ENCODE results near the gene MYCBPAP.

Gene MYCBPAP

DNA sequence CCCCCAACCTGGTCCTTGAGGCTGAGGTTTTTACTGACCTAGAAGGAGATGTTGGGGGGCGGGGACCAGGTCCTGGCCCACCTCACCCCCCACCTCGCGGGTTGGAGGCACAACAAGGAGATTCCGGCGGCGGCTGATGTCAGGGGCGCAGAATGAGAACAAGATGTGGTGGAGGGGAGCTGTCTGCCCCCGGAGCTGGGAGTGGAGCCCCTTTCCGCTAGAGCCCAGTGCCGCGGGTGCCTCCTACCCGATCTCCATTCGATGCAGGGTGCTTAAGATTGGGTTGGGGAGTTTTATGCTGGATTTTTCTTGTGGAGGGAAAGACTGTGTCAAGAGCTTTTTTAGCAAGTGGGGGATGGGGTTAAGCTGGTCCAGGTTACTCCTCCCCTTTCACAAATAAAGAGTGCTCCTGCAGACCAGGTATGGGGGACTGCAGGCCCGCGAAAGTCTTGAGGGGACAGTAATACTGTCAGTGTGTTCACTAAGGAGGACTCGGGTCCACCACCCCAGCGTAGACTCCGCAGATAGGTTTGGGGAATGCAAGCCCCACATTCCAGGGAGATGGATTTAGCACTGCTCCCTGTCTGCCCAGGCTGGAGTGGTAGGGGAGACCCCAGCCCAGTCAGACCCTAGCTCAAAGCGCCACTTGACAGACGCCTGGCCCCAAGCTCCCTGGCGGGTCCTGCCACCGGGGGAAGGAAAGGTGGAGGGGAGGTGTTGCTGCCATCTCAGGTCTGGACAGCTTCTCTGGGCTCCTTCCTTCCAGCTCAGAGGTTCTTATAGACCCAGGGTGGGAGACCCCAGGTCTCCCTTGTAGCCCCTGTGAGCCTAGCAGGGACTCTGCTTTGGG lies 54.2 kb downstream of the MYCBPAP start:
- no peak for DNase-seq
- in situ Hi-C loops (cut with HindIII; ENCODE audit: low pct_ligation_motif_present, low sequenced_read_pairs), result loop anchor here (25.0 kb wide), 1 partner anchor 125 kb away; no protein-coding TSS in a partner anchor
- H3K27ac ChIP-seq, result no peak overlapping the region
- TF ChIP-seq, protein P1, sequence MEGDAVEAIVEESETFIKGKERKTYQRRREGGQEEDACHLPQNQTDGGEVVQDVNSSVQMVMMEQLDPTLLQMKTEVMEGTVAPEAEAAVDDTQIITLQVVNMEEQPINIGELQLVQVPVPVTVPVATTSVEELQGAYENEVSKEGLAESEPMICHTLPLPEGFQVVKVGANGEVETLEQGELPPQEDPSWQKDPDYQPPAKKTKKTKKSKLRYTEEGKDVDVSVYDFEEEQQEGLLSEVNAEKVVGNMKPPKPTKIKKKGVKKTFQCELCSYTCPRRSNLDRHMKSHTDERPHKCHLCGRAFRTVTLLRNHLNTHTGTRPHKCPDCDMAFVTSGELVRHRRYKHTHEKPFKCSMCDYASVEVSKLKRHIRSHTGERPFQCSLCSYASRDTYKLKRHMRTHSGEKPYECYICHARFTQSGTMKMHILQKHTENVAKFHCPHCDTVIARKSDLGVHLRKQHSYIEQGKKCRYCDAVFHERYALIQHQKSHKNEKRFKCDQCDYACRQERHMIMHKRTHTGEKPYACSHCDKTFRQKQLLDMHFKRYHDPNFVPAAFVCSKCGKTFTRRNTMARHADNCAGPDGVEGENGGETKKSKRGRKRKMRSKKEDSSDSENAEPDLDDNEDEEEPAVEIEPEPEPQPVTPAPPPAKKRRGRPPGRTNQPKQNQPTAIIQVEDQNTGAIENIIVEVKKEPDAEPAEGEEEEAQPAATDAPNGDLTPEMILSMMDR (IDR thresholded peaks at IDR 0.05; ENCODE audit: low read depth, low read length, missing control alignments), result no peak
- H3K27me3 ChIP-seq (replicated peaks), result peaks cover 66% of the 10 kb centered on the region
- no peak overlapping the region for H3K4me3 ChIP-seq (ENCODE audit: low read depth, low read length)
- H3K36me3 ChIP-seq (replicated peaks), result no peaks in the 10 kb centered on the region

DNA sequence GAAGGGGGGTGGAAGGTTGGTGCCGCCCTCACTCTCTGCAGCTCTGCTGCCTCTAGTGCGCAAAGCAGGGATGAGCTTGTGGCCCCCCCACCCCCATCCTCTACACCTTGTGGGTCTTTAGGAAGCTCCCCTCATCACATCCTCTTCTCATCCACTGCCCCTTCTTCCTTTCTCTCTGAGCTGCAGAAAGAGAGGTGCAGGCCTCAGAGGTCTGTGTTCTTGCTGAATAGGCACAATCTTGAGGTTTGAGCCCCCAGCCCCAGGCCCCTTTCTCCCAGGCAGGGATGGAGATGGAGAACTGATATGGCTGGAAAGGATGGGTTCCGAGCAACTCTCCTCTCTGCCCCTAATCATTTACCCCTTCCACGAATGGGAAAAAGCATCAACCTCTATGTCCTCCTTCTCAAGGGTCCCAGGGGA lies 54.9 kb downstream of the MYCBPAP start:
- TF ChIP-seq, protein P1 (IDR thresholded peaks at IDR 0.05; ENCODE audit: low read depth, low read length, missing control alignments), result peak; percentile 18
- in situ Hi-C loops (cut with HindIII; ENCODE audit: low pct_ligation_motif_present, low sequenced_read_pairs), result loop anchor here (25.0 kb wide), 1 partner anchor 124 kb away; no protein-coding TSS in a partner anchor
- peaks cover 62% of the 10 kb centered on the region for H3K27me3 ChIP-seq (replicated peaks)

DNA sequence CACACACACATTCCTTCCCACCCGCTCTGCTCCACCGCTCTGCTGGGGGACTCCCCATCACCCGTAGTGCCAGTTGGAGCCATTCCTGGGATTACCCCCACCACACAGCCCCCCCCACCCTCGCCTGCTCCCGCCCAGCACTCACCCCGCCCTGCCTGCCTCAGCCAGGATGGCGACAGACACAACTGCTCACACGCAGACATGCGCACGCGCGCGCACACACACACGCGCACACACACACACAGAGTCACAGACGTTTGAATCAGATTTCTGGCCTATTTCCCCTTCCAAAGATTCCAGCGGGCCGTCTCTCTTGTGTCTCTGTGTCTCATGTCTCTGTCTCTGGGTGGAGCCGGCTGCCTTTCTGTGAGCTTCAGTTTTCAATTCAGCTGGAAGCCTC lies 56.7 kb downstream of the MYCBPAP start:
- in situ Hi-C loops (cut with HindIII; ENCODE audit: low pct_ligation_motif_present, low sequenced_read_pairs), result loop anchor here (25.0 kb wide), 1 partner anchor 122 kb away; no protein-coding TSS in a partner anchor
- Histone ChIP-seq H3K27me3 (replicated peaks) (peaks cover 44% of the 10 kb centered on the region), H3K27ac (no peak overlapping the region), H3K36me3 (replicated peaks) (no peaks in the 10 kb centered on the region), H3K4me3 (ENCODE audit: low read depth, low read length) (no peak overlapping the region)
- peak; percentile 36 for DNase-seq
- TF ChIP-seq, protein P1 (IDR thresholded peaks at IDR 0.05; ENCODE audit: low read depth, low read length, missing control alignments), result no peak

More for the DNA sequence above, 54.9 kb downstream of the MYCBPAP start:
- H3K36me3 ChIP-seq (replicated peaks), result no peaks in the 10 kb centered on the region
- no peak for DNase-seq
- no peak overlapping the region for H3K4me3 ChIP-seq (ENCODE audit: low read depth, low read length)
- no peak overlapping the region for H3K27ac ChIP-seq

DNA sequence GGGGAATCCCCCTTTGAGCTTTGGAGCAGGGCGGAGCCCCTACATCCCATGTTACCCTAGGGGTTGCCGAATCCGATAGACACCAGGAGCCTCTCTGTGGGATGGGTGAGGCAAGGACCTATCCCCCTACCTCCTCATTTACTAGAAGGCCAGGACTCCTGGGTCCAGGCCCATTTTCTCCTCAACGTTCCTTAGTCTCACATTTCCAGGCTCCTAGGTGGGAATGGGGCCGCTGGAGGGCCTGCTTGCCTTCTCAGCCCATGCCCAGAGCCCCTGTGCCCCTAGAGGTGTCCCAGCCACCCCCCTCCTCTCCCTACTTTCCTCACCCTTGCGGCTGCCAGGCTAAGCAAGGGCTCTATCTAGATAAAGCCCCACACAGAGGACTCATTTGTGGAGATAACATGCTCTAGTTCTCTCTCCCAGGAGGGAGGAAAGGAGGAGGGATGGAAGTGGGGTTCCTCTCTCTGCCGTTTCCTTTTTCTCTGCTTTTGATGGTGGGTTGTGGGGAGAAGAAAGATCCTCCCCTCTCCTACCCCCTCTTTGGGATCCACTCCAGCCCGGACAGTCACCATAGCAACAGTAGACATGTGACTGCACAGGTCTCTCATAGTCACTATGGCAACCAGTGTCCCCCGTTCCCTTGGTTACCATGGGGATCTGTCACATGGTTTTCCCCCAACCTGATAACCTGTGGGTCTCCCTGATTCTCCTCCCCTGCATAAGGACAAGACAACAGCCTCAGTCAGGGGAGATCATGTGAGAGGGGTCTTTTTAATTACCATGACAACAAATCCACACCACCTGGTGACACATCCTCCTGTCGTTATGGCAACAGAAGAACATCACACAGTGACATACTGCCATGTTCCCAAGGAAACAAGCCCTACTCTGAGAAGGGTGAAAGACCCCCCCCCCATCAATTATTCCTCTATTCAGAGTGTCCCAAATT lies 57.4 kb downstream of the MYCBPAP start:
- DNase-seq, result no peak
- Histone ChIP-seq H3K27ac (no peak overlapping the region), H3K36me3 (replicated peaks) (no peaks in the 10 kb centered on the region), H3K27me3 (replicated peaks) (peaks cover 40% of the 10 kb centered on the region), H3K4me3 (ENCODE audit: low read depth, low read length) (no peak overlapping the region)
- in situ Hi-C loops (cut with HindIII; ENCODE audit: low pct_ligation_motif_present, low sequenced_read_pairs), result loop anchor here (25.0 kb wide), 1 partner anchor 122 kb away; no protein-coding TSS in a partner anchor
- TF ChIP-seq, protein P1 (IDR thresholded peaks at IDR 0.05; ENCODE audit: low read depth, low read length, missing control alignments), result no peak

DNA sequence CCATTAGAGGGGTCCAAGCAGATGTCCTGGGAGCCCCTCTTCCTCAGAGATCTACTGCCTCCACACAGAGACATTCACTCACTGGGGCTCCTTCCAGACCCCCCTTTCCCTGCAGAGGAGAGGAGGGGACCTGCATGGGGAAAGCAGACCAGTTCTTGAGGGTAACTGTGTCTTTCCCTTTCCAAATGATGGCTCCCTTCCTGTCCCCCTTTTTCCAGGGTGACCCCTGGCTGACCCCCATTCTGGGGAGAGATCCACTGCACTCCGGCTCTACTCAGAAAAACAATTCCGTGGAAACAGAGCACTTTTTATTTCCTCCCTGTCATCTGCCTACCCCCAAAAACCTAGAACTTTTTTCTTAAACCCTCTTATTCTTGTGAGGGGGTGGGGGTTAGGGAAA lies 58.6 kb downstream of the MYCBPAP start:
- Histone ChIP-seq H3K36me3 (replicated peaks) (no peaks in the 10 kb centered on the region), H3K27ac (no peak overlapping the region), H3K27me3 (replicated peaks) (peaks cover 34% of the 10 kb centered on the region), H3K4me3 (ENCODE audit: low read depth, low read length) (no peak overlapping the region)
- no peak for DNase-seq
- TF ChIP-seq, protein P1 (IDR thresholded peaks at IDR 0.05; ENCODE audit: low read depth, low read length, missing control alignments), result no peak
- in situ Hi-C loops (cut with HindIII; ENCODE audit: low pct_ligation_motif_present, low sequenced_read_pairs), result loop anchor here (25.0 kb wide), 1 partner anchor 120 kb away; no protein-coding TSS in a partner anchor
